GM18858 (cell line): ENCODE measurements around the gene MT1H.

Source experiments
- ATAC-seq: cut with Tn5 transposase; IDR thresholded peaks from one replicate; pipeline ENCODE4 v1.9.1; 2021; ENCODE audit not compliant: unreplicated experiment

The MT1H gene

DNA sequence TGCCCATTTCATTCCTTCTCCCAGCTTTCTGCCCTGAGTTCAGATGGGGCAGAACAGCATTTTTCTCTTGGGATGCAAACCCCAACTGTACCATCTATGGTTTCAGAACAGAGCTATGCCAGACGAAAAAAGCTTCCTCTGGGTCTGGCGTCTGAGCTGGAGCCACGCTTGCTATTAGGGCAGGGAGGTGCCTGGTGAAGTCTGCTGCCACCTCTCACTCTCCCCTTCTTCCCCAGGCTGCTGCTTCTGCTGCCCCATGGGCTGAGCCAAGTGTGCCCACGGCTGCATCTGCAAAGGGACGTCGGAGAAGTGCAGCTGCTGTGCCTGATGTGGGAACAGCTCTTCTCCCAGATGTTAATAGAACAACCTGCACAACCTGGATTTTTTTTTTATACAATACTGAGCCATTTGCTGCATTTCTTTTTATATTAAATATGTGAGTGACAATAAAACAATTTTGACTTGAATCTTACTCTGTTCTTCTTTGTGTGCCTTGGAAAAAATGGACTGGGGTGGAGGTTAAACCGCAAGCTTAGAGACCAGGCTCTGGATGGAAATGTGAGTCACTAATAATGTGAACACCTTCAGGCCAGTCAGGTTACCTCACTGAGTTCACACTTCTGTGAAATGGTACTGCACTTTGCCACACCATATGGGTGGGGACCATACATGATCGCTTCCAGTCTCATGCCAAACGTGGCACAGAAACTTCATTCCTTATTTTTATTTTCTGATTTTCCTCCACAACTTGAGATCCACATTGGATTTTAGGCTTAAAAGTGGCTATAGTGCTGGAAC, 32.8 kb upstream of the MT1H start:
- no peak for ATAC-seq

DNA sequence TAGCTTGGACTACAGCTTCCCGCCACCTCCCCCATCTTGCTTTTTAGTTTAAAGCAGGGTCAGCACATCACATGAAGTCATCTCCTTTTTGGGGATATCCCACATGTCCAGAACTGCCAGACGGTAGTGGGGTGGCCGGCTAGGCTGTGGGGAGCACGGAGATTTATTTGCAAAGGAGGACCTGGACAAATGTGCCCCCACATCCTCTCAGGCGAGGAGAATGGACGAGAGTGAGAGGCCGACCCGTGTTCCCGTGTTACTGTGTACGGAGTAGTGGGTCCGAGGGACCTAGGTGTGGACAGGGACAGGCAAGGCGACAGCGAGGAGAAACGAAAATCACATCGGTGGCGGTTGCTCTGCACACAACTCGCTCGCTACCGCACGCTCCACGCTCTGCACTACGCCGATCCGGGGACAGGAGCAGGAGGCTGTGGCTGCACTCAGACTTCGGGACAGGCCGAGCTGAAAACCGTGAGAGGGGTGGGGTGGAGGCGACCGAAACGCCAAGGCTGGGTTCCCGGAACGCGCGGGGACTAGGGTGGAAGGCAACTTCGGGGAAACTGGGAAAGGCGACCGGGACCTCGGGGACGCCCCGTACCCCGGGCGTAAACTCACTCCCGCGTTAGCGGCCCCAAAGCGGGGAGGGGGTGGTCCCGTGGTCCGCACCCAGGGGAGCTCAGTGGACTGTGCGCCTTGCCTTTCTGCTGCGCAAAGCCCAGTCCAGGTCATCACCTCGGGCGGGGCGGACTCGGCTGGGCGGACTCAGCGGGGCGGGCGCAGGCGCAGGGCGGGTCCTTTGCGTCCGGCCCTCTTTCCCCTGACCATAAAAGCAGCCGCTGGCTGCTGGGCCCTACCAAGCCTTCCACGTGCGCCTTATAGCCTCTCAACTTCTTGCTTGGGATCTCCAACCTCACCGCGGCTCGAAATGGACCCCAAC, 31.5 kb upstream of the MT1H start, which contains the start of gene MT1A:
Gene MT1A, plus strand, starts transcription at position 853 of the 937 bp plus-strand sequence. Its CDS starts 73 bp downstream, at position 926.
- ATAC-seq: no peak

- no peak for ATAC-seq
Measured at GRCh38 chr16:56639045-56639444, 30.6 kb upstream of the MT1H start.

DNA sequence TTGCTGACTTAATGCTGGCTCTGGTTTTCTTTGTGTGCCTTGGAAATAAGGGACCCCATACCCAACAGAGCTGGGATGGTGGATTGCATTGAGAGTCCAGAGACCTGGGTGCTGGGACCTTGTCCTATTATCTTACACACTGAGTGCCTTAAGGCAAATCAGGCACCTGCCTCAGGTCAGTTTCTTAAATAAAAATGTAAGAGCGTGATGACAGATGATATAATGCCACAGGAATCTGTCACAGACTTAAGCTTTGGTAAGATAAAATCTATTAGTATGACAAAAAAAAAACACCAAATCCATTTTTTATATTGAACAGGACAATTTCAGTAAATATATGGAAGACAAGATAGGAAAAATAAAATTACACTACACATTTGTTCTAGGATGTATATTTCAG, 29.5 kb upstream of the MT1H start:
- no peak for ATAC-seq

GRCh38 chr16:56641166-56641565, 28.4 kb upstream of the MT1H start:
- no peak for ATAC-seq

- peak; percentile 53 for ATAC-seq
Measured at GRCh38 chr16:56643080-56643778, 26.4 kb upstream of the MT1H start.

- no peak for ATAC-seq
Measured at GRCh38 chr16:56643833-56644232, 25.8 kb upstream of the MT1H start.

DNA sequence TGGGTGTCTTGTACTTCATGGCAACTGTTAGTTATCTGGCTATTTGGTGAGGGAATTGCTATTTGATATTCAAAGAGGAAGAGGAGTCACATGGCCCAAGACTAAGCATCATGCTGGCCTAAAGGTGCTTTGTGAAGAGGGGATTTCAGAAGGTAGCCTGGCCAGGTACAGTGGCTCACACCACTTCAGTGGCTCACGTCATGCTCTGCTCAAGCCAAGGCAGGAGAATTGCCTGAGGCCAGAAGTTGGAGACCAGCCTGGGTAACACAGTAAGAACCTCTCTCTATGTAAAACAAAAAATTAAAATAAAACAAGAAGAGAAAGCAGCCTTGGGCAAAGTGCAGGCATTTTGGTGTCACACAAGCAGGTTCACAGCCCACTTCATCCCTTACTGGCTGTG, 24.3 kb upstream of the MT1H start:
- no peak for ATAC-seq

GRCh38 chr16:56645838-56646237, 23.8 kb upstream of the MT1H start:
- no peak for ATAC-seq

DNA sequence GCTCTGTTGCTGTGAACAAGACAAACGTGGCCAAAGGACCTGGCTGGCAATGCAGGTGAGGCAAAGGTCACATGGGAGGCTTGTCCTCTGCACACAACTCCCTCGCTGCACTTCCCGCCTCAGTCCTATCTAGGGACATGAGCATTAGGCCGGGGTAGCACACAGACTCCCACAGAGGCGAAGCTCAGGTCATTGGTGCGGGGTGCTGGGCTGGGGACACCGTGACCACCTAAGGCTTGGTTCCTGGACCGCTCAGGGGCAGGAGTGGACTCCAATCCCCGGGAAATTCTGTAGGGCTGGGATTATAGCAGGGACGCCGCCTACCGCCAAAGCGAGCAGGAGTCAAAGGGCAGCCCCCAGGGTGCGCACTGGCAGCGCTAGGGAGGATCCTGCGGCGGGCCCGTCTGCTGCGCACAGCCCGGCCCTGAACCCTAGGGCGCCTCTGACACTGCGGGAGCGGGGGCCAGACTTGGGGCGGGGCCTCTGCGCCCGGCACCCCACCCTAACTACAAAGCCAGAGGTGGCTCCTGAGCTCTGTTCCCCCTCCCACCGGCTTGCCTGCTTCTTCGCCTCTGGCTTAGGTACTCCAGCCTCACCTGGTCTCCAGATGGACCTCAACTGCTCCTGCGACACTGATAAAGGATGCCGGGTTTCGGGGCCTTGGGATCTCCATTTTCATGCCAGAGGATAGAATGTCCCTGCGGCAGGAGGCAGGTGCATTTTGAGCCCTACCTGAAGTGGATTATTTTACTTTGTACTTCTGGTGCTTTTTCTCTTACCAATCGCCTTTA, 21.8 kb upstream of the MT1H start:
- no peak for ATAC-seq

- no peak for ATAC-seq
Measured at GRCh38 chr16:56649271-56649670, 20.3 kb upstream of the MT1H start.

GRCh38 chr16:56649820-56650219, 19.8 kb upstream of the MT1H start:
- no peak for ATAC-seq

- no peak for ATAC-seq
Measured at GRCh38 chr16:56651586-56651985, 18.0 kb upstream of the MT1H start, which contains the start of gene MT1B. TSS of gene MT1B (plus strand) at chr16:56651886. CDS start at chr16:56651954, 68 bp downstream.

DNA sequence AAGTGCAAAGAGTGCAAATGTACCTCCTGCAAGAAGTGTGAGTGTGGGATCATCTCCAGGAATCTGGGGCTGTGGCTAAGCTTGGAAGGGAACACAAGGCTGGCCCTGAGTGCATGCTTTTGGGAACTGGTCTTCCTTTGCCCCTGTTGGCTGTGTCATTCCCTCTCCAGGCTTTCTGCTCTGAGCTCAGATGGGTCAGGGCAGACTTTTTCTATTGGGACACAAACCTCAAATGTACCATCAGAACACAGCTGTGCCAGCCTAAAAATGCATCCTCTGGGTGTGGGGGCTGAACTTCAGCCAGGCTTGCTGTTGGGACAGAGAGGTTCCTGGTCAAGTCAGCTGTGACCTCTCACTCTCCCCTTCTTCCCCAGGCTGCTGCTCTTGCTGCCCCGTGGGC, 17.0 kb upstream of the MT1H start:
- ATAC-seq: no peak

DNA sequence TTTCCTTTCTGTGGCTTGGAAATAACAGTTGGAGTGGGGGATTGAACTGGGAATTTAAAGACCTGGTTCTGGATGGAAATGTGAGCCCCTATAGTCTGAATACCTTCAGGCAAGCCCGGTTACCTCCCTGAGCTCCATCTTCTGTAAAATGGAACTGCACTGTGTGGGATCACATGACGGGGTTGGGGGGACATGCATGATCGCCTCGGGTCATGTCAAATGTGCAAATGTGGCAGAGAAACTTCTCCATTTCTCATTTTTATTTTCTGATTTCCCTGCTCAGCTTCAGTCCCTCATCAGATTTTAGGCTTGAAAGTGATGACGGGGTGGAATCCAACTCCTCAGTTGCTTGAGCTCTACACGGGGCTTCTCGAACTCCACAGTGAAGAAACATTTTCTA, 16.4 kb upstream of the MT1H start:
- no peak for ATAC-seq

- ATAC-seq: no peak
Measured at GRCh38 chr16:56657555-56658326, 11.9 kb upstream of the MT1H start, which contains the start of gene MT1F. TSS of gene MT1F (plus strand) at chr16:56657959. CDS start at chr16:56658059, 100 bp downstream.

DNA sequence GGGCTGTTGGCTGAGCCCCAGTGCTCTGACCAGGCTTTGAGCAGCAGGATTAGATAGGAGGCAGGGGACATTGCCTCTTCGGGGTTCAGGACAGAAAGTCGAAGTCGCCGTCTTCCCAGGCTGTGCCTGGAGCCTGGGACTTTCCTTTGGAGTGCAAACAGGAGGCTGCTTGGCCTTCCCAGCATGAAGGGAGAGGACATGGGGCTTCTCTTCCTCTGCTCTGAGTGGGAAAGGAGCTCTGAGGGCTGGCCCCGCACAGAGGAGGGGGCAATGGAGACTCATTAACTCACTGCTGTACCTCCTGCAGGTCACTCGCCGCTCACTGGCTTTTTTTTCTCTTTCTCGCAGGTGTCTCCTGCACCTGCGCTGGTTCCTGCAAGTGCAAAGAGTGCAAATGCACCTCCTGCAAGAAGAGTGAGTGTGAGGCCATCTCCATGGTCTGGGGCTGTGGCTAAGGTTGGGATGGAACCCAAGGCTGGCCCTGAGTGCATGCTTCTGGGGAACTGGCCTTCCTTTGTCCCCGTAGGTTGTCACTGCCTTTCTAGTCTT, 11.2 kb upstream of the MT1H start:
- no peak for ATAC-seq

- ATAC-seq: no peak
Measured at GRCh38 chr16:56662357-56663354, 7.0 kb upstream of the MT1H start.
